ENCODE data around the gene RELA. TPM values are rescaled to one million over a fixed set of nuclear protein-coding genes. Genes with fewer than 3 reads are reported as not detected.

RELA gene
- total RNA-seq, 2 donors from 2014 or later = 58.7 to 68.3 TPM

GRCh38 chr11:65655570-65656332, 7.0 kb downstream of the RELA start:
- Histone ChIP-seq H3K4me3 (no peak overlapping the region), H3K27me3 (no peaks in the 10 kb centered on the region), H3K36me3 (peaks cover 16% of the 10 kb centered on the region), H3K9ac (ENCODE audit: low read depth in 2 of 2, low read length in 2 of 2) (no peak overlapping the region), H3K27ac (no peak overlapping the region), H3K9me3 (no peaks in the 10 kb centered on the region), H3K4me1 (peaks cover 21% of the 10 kb centered on the region)
- no peak for DNase-seq
- no peak for TF ChIP-seq CTCF (IDR thresholded peaks at IDR 0.05)
- intact Hi-C loops (cut with DNase I) = no loop called here

DNA sequence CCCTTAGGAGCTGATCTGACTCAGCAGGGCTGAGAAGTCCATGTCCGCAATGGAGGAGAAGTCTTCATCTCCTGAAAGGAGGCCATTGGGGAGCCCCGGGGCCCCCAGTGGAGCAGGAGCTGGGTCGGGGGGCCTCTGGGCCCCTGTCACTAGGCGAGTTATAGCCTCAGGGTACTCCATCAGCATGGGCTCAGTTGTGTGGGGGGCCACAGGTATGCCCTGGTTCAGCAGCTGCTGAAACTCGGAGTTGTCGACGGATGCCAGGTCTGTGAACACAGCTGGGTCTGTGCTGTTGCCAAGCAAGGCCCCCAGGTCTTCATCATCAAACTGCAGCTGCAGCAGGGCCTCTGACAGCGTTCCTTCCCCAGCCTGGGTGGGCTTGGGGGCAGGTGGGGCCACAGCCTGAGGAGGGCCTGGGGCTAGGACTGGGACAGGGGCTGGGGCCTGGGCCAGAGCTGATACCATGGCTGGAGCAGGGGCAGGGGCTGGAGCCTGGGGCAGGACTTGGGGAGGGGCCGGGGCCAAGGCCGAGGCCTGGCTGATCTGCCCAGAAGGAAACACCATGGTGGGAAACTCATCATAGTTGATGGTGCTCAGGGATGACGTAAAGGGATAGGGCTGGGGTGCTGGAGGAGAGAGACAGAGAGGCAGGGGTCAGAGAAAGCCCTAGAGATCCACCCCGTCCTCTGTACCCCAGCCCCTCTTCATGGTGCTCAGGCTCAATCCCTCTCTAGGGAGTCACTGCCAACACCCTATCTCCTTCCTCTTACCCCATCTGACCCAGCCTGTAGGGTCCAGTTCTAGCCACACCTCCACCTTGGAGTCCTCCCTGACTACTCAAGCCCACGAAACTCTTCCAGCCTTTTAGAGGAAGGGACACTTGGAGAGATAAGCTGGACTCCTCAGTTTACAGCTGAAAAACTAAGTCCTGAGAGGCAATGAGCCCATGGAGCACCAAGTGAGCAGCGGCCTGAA, 8.1 kb downstream of the RELA start:
- Histone ChIP-seq H3K9ac (ENCODE audit: low read depth in 2 of 2, low read length in 2 of 2) (no peak overlapping the region), H3K36me3 (peaks cover 12% of the 10 kb centered on the region), H3K27me3 (no peaks in the 10 kb centered on the region), H3K9me3 (no peaks in the 10 kb centered on the region), H3K4me1 (peaks cover 21% of the 10 kb centered on the region), H3K4me3 (no peak overlapping the region), H3K27ac (peak overlapping the region; percentile 98)
- no peak for DNase-seq
- TF ChIP-seq CTCF (IDR thresholded peaks at IDR 0.05) = no peak
- intact Hi-C loops (cut with DNase I) = no loop called here

DNA sequence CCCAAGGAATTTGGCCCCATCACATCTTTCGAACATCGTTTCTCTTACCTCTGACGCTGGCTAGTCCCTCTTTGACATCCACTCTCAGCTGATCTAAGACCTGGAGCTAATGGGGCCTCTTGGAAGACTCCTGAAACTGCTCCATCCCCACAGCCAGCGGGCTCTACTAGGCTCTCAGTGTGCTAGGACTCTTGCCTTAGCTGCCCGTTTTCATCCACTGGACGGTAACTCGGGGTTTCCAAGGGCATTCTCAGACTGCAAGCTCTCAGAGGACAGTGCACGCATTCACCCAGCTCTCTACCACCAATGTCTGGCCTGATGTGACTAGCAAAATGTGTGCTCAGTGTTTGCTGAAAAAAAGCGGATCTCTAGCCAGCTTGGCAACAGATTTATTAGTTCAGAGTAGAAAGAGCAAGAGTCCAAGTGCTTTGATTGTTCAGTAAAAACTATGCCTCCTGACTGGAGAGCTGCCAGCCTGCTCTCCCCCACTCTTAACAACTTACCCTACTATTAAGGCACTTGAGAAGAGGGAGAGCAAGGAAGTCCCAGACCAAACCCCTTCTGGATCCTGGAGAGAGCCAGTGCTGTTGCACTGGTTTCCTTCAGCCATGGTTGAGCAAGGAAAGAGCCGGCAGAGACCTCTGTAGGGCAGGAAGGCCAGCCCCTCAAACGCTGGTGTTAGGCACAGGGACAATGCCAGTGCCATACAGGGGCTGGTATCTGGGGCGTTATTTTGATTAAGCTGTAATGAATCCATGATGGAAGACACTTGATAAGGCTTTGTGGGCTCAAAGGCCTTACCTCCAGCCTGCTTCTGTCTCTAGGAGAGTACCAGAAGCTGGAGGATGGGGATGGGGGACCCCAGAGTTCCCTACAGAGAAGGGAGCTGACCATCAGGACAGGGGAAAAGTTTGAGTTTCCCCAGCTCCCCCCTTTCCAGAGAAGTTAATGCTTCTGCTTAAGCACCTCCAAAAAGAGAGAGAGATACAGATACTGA, 9.2 kb downstream of the RELA start:
- peak overlapping the region; percentile 98 for H3K27ac ChIP-seq
- intact Hi-C loops (cut with DNase I) = no loop called here
- H3K9ac ChIP-seq (ENCODE audit: low read depth in 2 of 2, low read length in 2 of 2) = peak overlapping the region; percentile 53 to 92
- TF ChIP-seq CTCF (IDR thresholded peaks at IDR 0.05) = no peak
- H3K27me3 ChIP-seq = no peaks in the 10 kb centered on the region
- DNase-seq = no peak
- H3K36me3 ChIP-seq = peaks cover 12% of the 10 kb centered on the region
- H3K9me3 ChIP-seq = no peaks in the 10 kb centered on the region
- H3K4me1 ChIP-seq = peaks cover 21% of the 10 kb centered on the region
- peak overlapping the region; percentile 51 for H3K4me3 ChIP-seq

- H3K9ac ChIP-seq (ENCODE audit: low read depth in 2 of 2, low read length in 2 of 2) = peak overlapping the region; percentile 53 to 92
- intact Hi-C loops (cut with DNase I) = no loop called here
- no peak for TF ChIP-seq CTCF (IDR thresholded peaks at IDR 0.05)
- H3K36me3 ChIP-seq = peaks cover 12% of the 10 kb centered on the region
- no peaks in the 10 kb centered on the region for H3K9me3 ChIP-seq
- H3K4me1 ChIP-seq = peaks cover 21% of the 10 kb centered on the region
- peak overlapping the region; percentile 98 for H3K27ac ChIP-seq
- no peaks in the 10 kb centered on the region for H3K27me3 ChIP-seq
- H3K4me3 ChIP-seq = peak overlapping the region; percentile 51
- DNase-seq = peak; percentile 96
These were observed 10.0 kb downstream of the RELA start for GRCh38 chr11:65652511-65653228.

All from colonic mucosa (tissue), 4 donors.